SH-SY5Y (cell line): ENCODE data around the gene SURF6.

Source experiments
- GATA2 ChIP-seq: IDR thresholded peaks from 2 replicates; pipeline ENCODE4 v1.6.1; 2011; ENCODE audit warnings: mild to moderate bottlenecking, low read depth, low read length
- GATA3 ChIP-seq: IDR thresholded peaks from 2 replicates; pipeline ENCODE4 v1.6.1; 2011; ENCODE audit warnings: low read depth, mild to moderate bottlenecking, low read length, moderate library complexity

SURF6 gene

GRCh38 chr9:133304477-133305377 lies 31.3 kb downstream of the SURF6 start:
- no peak for TF ChIP-seq GATA3
- no peak for TF ChIP-seq GATA2

GRCh38 chr9:133304158-133304470 lies 31.9 kb downstream of the SURF6 start:
- TF ChIP-seq GATA3 (no peak), GATA2 (no peak)

GRCh38 chr9:133303266-133304157 lies 32.5 kb downstream of the SURF6 start:
- no peak for TF ChIP-seq GATA2
- no peak for TF ChIP-seq GATA3

GRCh38 chr9:133301253-133302230 lies 34.4 kb downstream of the SURF6 start:
- TF ChIP-seq GATA2 (no peak), GATA3 (no peak)

- no peak for TF ChIP-seq GATA2
- TF ChIP-seq GATA3 = no peak
Observed at GRCh38 chr9:133294257-133294656, 41.7 kb downstream of the SURF6 start.

GRCh38 chr9:133290751-133291302 lies 45.2 kb downstream of the SURF6 start:
- TF ChIP-seq GATA3 (no peak), GATA2 (no peak)

GRCh38 chr9:133286523-133286922 lies 49.5 kb downstream of the SURF6 start:
- TF ChIP-seq GATA2 (no peak), GATA3 (no peak)

- TF ChIP-seq GATA2 (no peak), GATA3 (no peak)
Observed at GRCh38 chr9:133285252-133285775, 50.7 kb downstream of the SURF6 start.

GRCh38 chr9:133284362-133284761 lies 51.6 kb downstream of the SURF6 start:
- TF ChIP-seq GATA2 (no peak), GATA3 (no peak)

- no peak for TF ChIP-seq GATA2
Observed at GRCh38 chr9:133282464-133283238, 53.3 kb downstream of the SURF6 start.

GRCh38 chr9:133280392-133280791 lies 55.6 kb downstream of the SURF6 start:
- TF ChIP-seq GATA2 (no peak), GATA3 (no peak)
